ENCODE results near the gene GNAZ. TPM values are rescaled to one million over a fixed set of nuclear protein-coding genes. Genes with fewer than 3 reads are reported as not detected.

Gene GNAZ
- total and polyA plus RNA-seq, 2 donors from 2014 or later = 3.7 to 5.7 TPM

GRCh38 chr22:23088199-23088604 is 17.9 kb downstream of the GNAZ start:
- no peaks in the 10 kb centered on the region for H3K27me3 ChIP-seq (ENCODE audit: control insufficient read depth, insufficient read depth, low read length)
- no peaks in the 10 kb centered on the region for H3K36me3 ChIP-seq (ENCODE audit: control insufficient read depth in 2 of 3, insufficient read depth in 3 of 3, low read length in 3 of 3)
- FAIRE-seq = no peak
- peaks cover 0 to under 1% (median 0%) of the 10 kb centered on the region in 3 donors for H3K4me1 ChIP-seq (ENCODE audit: control insufficient read depth in 2 of 3, insufficient read depth in 2 of 3, low read depth in 1 of 3, low read length in 3 of 3)
- H3K27ac ChIP-seq (ENCODE audit: low read depth in 2 of 2, low read length in 2 of 2) = no peak overlapping the region
- no peaks in the 10 kb centered on the region for H3K9me3 ChIP-seq (ENCODE audit: control insufficient read depth in 2 of 3, insufficient read depth in 1 of 3, low read length in 3 of 3)
- intact Hi-C loops (cut with DNase I) = no loop called here
- no peak for TF ChIP-seq CTCF (IDR thresholded peaks at IDR 0.05; ENCODE audit: borderline replicate concordance, extremely low read depth, insufficient read depth)
- no peak overlapping the region for H3K9ac ChIP-seq (ENCODE audit: low read length in 3 of 3)
- H3K4me3 ChIP-seq (ENCODE audit: low read length in 3 of 3) = no peak overlapping the region
- DNase-seq = no peak

GRCh38 chr22:23089010-23089409 is 18.7 kb downstream of the GNAZ start:
- no peak for TF ChIP-seq CTCF (IDR thresholded peaks at IDR 0.05; ENCODE audit: borderline replicate concordance, extremely low read depth, insufficient read depth)
- H3K27me3 ChIP-seq (ENCODE audit: control insufficient read depth, insufficient read depth, low read length) = no peaks in the 10 kb centered on the region
- no peaks in the 10 kb centered on the region for H3K9me3 ChIP-seq (ENCODE audit: control insufficient read depth in 2 of 3, insufficient read depth in 1 of 3, low read length in 3 of 3)
- no peak overlapping the region for H3K27ac ChIP-seq (ENCODE audit: low read depth in 2 of 2, low read length in 2 of 2)
- H3K4me3 ChIP-seq (ENCODE audit: low read length in 3 of 3) = no peak overlapping the region
- H3K4me1 ChIP-seq (ENCODE audit: control insufficient read depth in 2 of 3, insufficient read depth in 2 of 3, low read depth in 1 of 3, low read length in 3 of 3) = peaks cover 0 to 3% (median 0%) of the 10 kb centered on the region in 3 donors
- no peak overlapping the region for H3K9ac ChIP-seq (ENCODE audit: low read length in 3 of 3)
- DNase-seq = no peak
- H3K36me3 ChIP-seq (ENCODE audit: control insufficient read depth in 2 of 3, insufficient read depth in 3 of 3, low read length in 3 of 3) = no peaks in the 10 kb centered on the region
- intact Hi-C loops (cut with DNase I) = no loop called here
- FAIRE-seq = no peak

GRCh38 chr22:23089633-23090456 is 19.5 kb downstream of the GNAZ start:
- DNase-seq = no peak
- intact Hi-C loops (cut with DNase I) = no loop called here
- H3K4me3 ChIP-seq (ENCODE audit: low read length in 3 of 3) = no peak overlapping the region
- H3K36me3 ChIP-seq (ENCODE audit: control insufficient read depth in 2 of 3, insufficient read depth in 3 of 3, low read length in 3 of 3) = no peaks in the 10 kb centered on the region
- FAIRE-seq = no peak
- no peak overlapping the region for H3K27ac ChIP-seq (ENCODE audit: low read depth in 2 of 2, low read length in 2 of 2)
- H3K9me3 ChIP-seq (ENCODE audit: control insufficient read depth in 2 of 3, insufficient read depth in 1 of 3, low read length in 3 of 3) = no peaks in the 10 kb centered on the region
- TF ChIP-seq CTCF (IDR thresholded peaks at IDR 0.05; ENCODE audit: borderline replicate concordance, extremely low read depth, insufficient read depth) = no peak
- H3K27me3 ChIP-seq (ENCODE audit: control insufficient read depth, insufficient read depth, low read length) = no peaks in the 10 kb centered on the region
- peaks cover 0 to 3% (median 0%) of the 10 kb centered on the region in 3 donors for H3K4me1 ChIP-seq (ENCODE audit: control insufficient read depth in 2 of 3, insufficient read depth in 2 of 3, low read depth in 1 of 3, low read length in 3 of 3)
- H3K9ac ChIP-seq (ENCODE audit: low read length in 3 of 3) = no peak overlapping the region
